Vagina (tissue), 2 donors: ENCODE results near the gene TMPRSS7. TPM values are rescaled to one million over a fixed set of nuclear protein-coding genes. Genes with fewer than 3 reads are reported as not detected.

Experiments
- DNase-seq, 2 donors: peaks; one replicate each; pipeline ENCODE4 v3.0.0-alpha.2; 2017; ENCODE audit errors: extremely low spot score in 2 of 2
- H3K27ac ChIP-seq: fragments of 200-600 bp; sonication (generic); one replicate; pipeline ENCODE4 v1.5.1; 2019
- H3K27me3 ChIP-seq: fragments of 200-600 bp; sonication (generic); one replicate; pipeline ENCODE4 v1.5.1; 2019
- H3K36me3 ChIP-seq, 2 donors: fragments of 200-600 bp; sonication (generic); one replicate each; pipeline ENCODE4 v1.5.1; 2017 to 2019
- H3K4me1 ChIP-seq: fragments of 200-600 bp; sonication (generic); one replicate; pipeline ENCODE4 v1.5.1; 2019
- H3K4me3 ChIP-seq, 2 donors: fragments of 200-600 bp; sonication (generic); 1 replicate in 1 of 2; 2 replicates in 1 of 2; pipeline ENCODE4 v1.5.1; 2016 to 2019
- H3K9me3 ChIP-seq: fragments of 200-600 bp; sonication (generic); one replicate; pipeline ENCODE4 v1.5.1; 2019
- CTCF ChIP-seq, 3 experiments: fragments of 450-650 bp in 2 of 3; fragments of 200-600 bp in 1 of 3; sonication (generic) in 1 of 3; IDR thresholded peaks; one replicate each; pipeline ENCODE4 v1.5.1; 2017 to 2019; ENCODE audit warnings: antibody characterized with exemption in 3 of 3, mild to moderate bottlenecking in 2 of 3, moderate library complexity in 2 of 3
- POLR2A ChIP-seq, 2 donors: fragments of 450-650 bp; IDR thresholded peaks; one replicate each; pipeline ENCODE4 v1.6.1; 2017; ENCODE audit warnings: antibody characterized with exemption in 2 of 2, mild to moderate bottlenecking in 2 of 2, moderate library complexity in 2 of 2
- POLR2AphosphoS5 ChIP-seq, 2 donors: sonication (generic); formaldehyde crosslinking; IDR thresholded peaks; one replicate each; pipeline ENCODE4 v1.9.0; 2017; ENCODE audit warnings: antibody characterized with exemption in 2 of 2, mild to moderate bottlenecking in 2 of 2, low read depth in 1 of 2; ENCODE audit not compliant: insufficient read depth in 1 of 2
- intact Hi-C: fragments of 100-400 bp; cut with DNase I; formaldehyde crosslinking; loops from one replicate; pipeline ENCODE4 v1.15.1; 2023
- total RNA-seq: library from RNA; depleted of rRNA; stranded (reverse); fragments of >200 nt; gene quantifications from one replicate; pipeline ENCODE4 v1.2.3, GENCODE V29; 2016

The TMPRSS7 gene
- total RNA-seq, 1 donor from 2014 or later = not detected

- DNase-seq = no peak
- Histone ChIP-seq H3K4me3 (no peak overlapping the region), H3K27ac (no peak overlapping the region), H3K4me1 (peaks cover 23% of the 10 kb centered on the region), H3K27me3 (no peaks in the 10 kb centered on the region), H3K36me3 (no peaks in the 10 kb centered on the region), H3K9me3 (no peaks in the 10 kb centered on the region)
- TF ChIP-seq POLR2AphosphoS5 (IDR thresholded peaks at IDR 0.05; ENCODE audit: insufficient read depth in 1 of 2, low read depth in 1 of 2) (no peak), CTCF (IDR thresholded peaks at IDR 0.05) (no peak), POLR2A (IDR thresholded peaks at IDR 0.05) (no peak)
- intact Hi-C loops = no loop called here
These were observed 54.4 kb downstream of the TMPRSS7 start for GRCh38 chr3:112088944-112089343.

- Histone ChIP-seq H3K9me3 (no peaks in the 10 kb centered on the region), H3K4me1 (peaks cover 23% of the 10 kb centered on the region), H3K27me3 (no peaks in the 10 kb centered on the region), H3K27ac (no peak overlapping the region), H3K36me3 (no peaks in the 10 kb centered on the region), H3K4me3 (no peak overlapping the region)
- DNase-seq = no peak
- intact Hi-C loops = no loop called here
- TF ChIP-seq CTCF (IDR thresholded peaks at IDR 0.05) (no peak), POLR2AphosphoS5 (IDR thresholded peaks at IDR 0.05; ENCODE audit: insufficient read depth in 1 of 2, low read depth in 1 of 2) (no peak), POLR2A (IDR thresholded peaks at IDR 0.05) (no peak)
These were observed 55.7 kb downstream of the TMPRSS7 start for GRCh38 chr3:112089956-112090886.

GRCh38 chr3:112090887-112091586, 56.5 kb downstream of the TMPRSS7 start:
- Histone ChIP-seq H3K4me3 (no peak overlapping the region), H3K4me1 (peaks cover 16% of the 10 kb centered on the region), H3K27me3 (no peaks in the 10 kb centered on the region), H3K27ac (no peak overlapping the region), H3K9me3 (no peaks in the 10 kb centered on the region), H3K36me3 (no peaks in the 10 kb centered on the region)
- no peak for DNase-seq
- TF ChIP-seq CTCF (IDR thresholded peaks at IDR 0.05) = no peak
- TF ChIP-seq POLR2AphosphoS5 (IDR thresholded peaks at IDR 0.05; ENCODE audit: insufficient read depth in 1 of 2, low read depth in 1 of 2) = no peak
- no peak for TF ChIP-seq POLR2A (IDR thresholded peaks at IDR 0.05)
- intact Hi-C loops = no loop called here

- no peak for DNase-seq
- peaks cover 4% of the 10 kb centered on the region for H3K4me1 ChIP-seq
- intact Hi-C loops = no loop called here
- H3K9me3 ChIP-seq = no peaks in the 10 kb centered on the region
- TF ChIP-seq POLR2A (IDR thresholded peaks at IDR 0.05) (no peak), POLR2AphosphoS5 (IDR thresholded peaks at IDR 0.05; ENCODE audit: insufficient read depth in 1 of 2, low read depth in 1 of 2) (no peak), CTCF (IDR thresholded peaks at IDR 0.05) (no peak)
- no peaks in the 10 kb centered on the region for H3K36me3 ChIP-seq
- H3K4me3 ChIP-seq = no peak overlapping the region
- no peaks in the 10 kb centered on the region for H3K27me3 ChIP-seq
- no peak overlapping the region for H3K27ac ChIP-seq
These were observed 58.1 kb downstream of the TMPRSS7 start for GRCh38 chr3:112092496-112093179.
